GM19324 (cell line): ENCODE data around the gene INTS3.
A peak's percentile ranks its signal among the peaks of the same experiment; 100 is the strongest.

ENCODE experiments used
- ATAC-seq: cut with Tn5 transposase; IDR thresholded peaks from one replicate; pipeline ENCODE4 v1.9.1; 2021; ENCODE audit warnings: mild to moderate bottlenecking, moderate library complexity; ENCODE audit not compliant: unreplicated experiment, low FRiP score

The INTS3 gene, protein sequence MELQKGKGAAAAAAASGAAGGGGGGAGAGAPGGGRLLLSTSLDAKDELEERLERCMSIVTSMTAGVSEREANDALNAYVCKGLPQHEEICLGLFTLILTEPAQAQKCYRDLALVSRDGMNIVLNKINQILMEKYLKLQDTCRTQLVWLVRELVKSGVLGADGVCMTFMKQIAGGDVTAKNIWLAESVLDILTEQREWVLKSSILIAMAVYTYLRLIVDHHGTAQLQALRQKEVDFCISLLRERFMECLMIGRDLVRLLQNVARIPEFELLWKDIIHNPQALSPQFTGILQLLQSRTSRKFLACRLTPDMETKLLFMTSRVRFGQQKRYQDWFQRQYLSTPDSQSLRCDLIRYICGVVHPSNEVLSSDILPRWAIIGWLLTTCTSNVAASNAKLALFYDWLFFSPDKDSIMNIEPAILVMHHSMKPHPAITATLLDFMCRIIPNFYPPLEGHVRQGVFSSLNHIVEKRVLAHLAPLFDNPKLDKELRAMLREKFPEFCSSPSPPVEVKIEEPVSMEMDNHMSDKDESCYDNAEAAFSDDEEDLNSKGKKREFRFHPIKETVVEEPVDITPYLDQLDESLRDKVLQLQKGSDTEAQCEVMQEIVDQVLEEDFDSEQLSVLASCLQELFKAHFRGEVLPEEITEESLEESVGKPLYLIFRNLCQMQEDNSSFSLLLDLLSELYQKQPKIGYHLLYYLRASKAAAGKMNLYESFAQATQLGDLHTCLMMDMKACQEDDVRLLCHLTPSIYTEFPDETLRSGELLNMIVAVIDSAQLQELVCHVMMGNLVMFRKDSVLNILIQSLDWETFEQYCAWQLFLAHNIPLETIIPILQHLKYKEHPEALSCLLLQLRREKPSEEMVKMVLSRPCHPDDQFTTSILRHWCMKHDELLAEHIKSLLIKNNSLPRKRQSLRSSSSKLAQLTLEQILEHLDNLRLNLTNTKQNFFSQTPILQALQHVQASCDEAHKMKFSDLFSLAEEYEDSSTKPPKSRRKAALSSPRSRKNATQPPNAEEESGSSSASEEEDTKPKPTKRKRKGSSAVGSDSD

GRCh38 chr1:153727463-153728304, at the start of gene INTS3:
Gene INTS3, plus strand, starts transcription at chr1:153728050. Its CDS starts 585 bp downstream, at chr1:153728635.
- ATAC-seq: peak; percentile 97

GRCh38 chr1:153678519-153679336, 49.1 kb upstream of the INTS3 start, which contains the start of gene NPR1:
Gene NPR1, plus strand, starts transcription at chr1:153678688. Its CDS starts 421 bp downstream, at chr1:153679109.
- no peak for ATAC-seq

GRCh38 chr1:153679337-153680119, 48.3 kb upstream of the INTS3 start:
- no peak for ATAC-seq

GRCh38 chr1:153680120-153680403, 47.8 kb upstream of the INTS3 start:
- no peak for ATAC-seq

DNA sequence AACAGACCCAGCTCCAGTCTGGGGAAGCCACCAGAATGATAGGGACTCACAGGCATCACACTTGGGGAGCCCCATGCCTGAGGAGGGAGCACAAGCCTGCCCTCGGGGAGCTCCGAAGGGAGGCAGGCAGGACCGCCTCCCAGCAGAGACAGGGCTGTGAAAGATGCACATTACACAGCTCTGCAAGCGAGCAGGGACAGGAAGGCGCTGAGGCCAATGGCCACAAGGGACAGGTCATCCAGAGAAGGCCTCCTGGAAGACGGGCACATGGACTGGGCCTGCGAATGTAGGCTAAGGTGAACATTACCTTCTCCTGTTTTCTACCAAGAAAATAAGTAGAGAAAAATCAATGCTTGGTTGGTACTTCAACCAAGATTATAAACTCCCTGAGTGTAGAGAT, 45.1 kb upstream of the INTS3 start:
- ATAC-seq: no peak

- no peak for ATAC-seq
Measured at GRCh38 chr1:153683854-153684253, 44.0 kb upstream of the INTS3 start.

GRCh38 chr1:153684892-153685291, 43.0 kb upstream of the INTS3 start:
- ATAC-seq: no peak

GRCh38 chr1:153685544-153686340, 42.1 kb upstream of the INTS3 start:
- ATAC-seq: no peak

- no peak for ATAC-seq
Measured at GRCh38 chr1:153687346-153688125, 40.3 kb upstream of the INTS3 start.

GRCh38 chr1:153688276-153688675, 39.6 kb upstream of the INTS3 start:
- ATAC-seq: no peak

DNA sequence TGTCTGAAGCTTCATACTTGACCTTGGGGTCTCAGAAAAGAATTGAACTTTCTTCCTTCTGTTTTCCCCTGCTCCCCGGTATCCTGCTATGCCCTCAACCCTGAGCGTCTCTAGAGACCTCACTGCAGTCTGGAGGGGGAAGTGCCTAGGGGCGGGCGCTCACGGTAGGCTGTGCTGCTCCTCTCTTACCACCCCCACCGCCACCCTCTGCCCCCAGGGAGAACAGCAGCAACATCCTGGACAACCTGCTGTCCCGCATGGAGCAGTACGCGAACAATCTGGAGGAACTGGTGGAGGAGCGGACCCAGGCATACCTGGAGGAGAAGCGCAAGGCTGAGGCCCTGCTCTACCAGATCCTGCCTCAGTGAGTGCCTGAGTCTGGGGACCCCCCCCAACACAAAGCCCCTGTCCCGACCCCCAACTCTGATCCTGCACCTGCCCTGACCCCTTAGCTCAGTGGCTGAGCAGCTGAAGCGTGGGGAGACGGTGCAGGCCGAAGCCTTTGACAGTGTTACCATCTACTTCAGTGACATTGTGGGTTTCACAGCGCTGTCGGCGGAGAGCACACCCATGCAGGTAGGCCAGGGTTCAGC, 39.0 kb upstream of the INTS3 start:
- no peak for ATAC-seq

GRCh38 chr1:153693466-153693865, 34.4 kb upstream of the INTS3 start:
- ATAC-seq: no peak

GRCh38 chr1:153696741-153697140, 31.1 kb upstream of the INTS3 start:
- ATAC-seq: no peak

- ATAC-seq: no peak
Measured at GRCh38 chr1:153697191-153698019, 30.4 kb upstream of the INTS3 start.

- ATAC-seq: no peak
Measured at GRCh38 chr1:153698020-153698922, 29.6 kb upstream of the INTS3 start.
